SW480 (cell line): ENCODE data around the gene C1orf185.
A peak's percentile ranks its signal among the peaks of the same experiment; 100 is the strongest.
"Not testable (repeated sequence)": the region's sequence is repeated elsewhere in the genome, so short reads cannot be mapped to it uniquely, and the experiment has no call there.

ENCODE experiments used
- DNase-seq: peaks from one replicate; pipeline ENCODE4 v3.0.0-alpha.2; 2016; ENCODE audit warnings: low spot score

The C1orf185 gene

GRCh38 chr1:51101976-51102375 lies at the start of gene C1orf185:
Gene C1orf185 (plus strand): TSS chr1:51102228. CDS start chr1:51102234, 6 bp downstream.
- DNase-seq = peak; percentile 4

- DNase-seq = no peak
Measured at GRCh38 chr1:51058858-51059257, 43.2 kb upstream of the C1orf185 start.

GRCh38 chr1:51061231-51061918 lies 40.7 kb upstream of the C1orf185 start:
- no peak for DNase-seq

GRCh38 chr1:51063121-51063520 lies 38.9 kb upstream of the C1orf185 start:
- DNase-seq = peak; percentile 55

- no peak for DNase-seq
Measured at GRCh38 chr1:51070011-51070410, 32.0 kb upstream of the C1orf185 start.

- no peak for DNase-seq
Measured at GRCh38 chr1:51070640-51071039, 31.4 kb upstream of the C1orf185 start.

- DNase-seq = no peak
Measured at GRCh38 chr1:51071291-51072042, 30.6 kb upstream of the C1orf185 start.

GRCh38 chr1:51072043-51072439 lies 30.0 kb upstream of the C1orf185 start:
- DNase-seq = no peak

- no peak for DNase-seq
Measured at GRCh38 chr1:51072651-51073050, 29.4 kb upstream of the C1orf185 start.

GRCh38 chr1:51073456-51073855 lies 28.6 kb upstream of the C1orf185 start:
- no peak for DNase-seq

GRCh38 chr1:51086496-51087271 lies 15.3 kb upstream of the C1orf185 start:
- DNase-seq = no peak

- peak; percentile 8 for DNase-seq
Measured at GRCh38 chr1:51088474-51088873, 13.6 kb upstream of the C1orf185 start.

- DNase-seq = no peak
Measured at GRCh38 chr1:51093581-51093980, 8.4 kb upstream of the C1orf185 start.

GRCh38 chr1:51097171-51097570 lies 4.9 kb upstream of the C1orf185 start:
- no peak for DNase-seq

GRCh38 chr1:51100264-51100880 lies 1.7 kb upstream of the C1orf185 start:
- DNase-seq = no peak

GRCh38 chr1:51114137-51114536 lies 12.1 kb downstream of the C1orf185 start:
- DNase-seq = no peak

- DNase-seq = no peak
Measured at GRCh38 chr1:51115714-51116404, 13.8 kb downstream of the C1orf185 start.

GRCh38 chr1:51119331-51119730 lies 17.3 kb downstream of the C1orf185 start:
- DNase-seq = no peak

GRCh38 chr1:51120629-51121028 lies 18.6 kb downstream of the C1orf185 start:
- DNase-seq = no peak

GRCh38 chr1:51127152-51127551 lies 25.1 kb downstream of the C1orf185 start:
- not testable (repeated sequence) for DNase-seq

GRCh38 chr1:51131185-51131584 lies 29.2 kb downstream of the C1orf185 start:
- no peak for DNase-seq

GRCh38 chr1:51133045-51133444 lies 31.0 kb downstream of the C1orf185 start:
- DNase-seq = no peak
